ENCODE results near the gene PLEKHA4. TPM values are rescaled to one million over a fixed set of nuclear protein-coding genes. Genes with fewer than 3 reads are reported as not detected.

PLEKHA4 gene
- total and polyA plus RNA-seq, 9 of the 15 experiments (the other 6 are each of a cell fraction or from before 2014, with no cell fraction given), result 0.07 to 30.8 (median 11.4) TPM

- no peak for TF ChIP-seq ZNF318 (IDR thresholded peaks at IDR 0.05; ENCODE audit: borderline replicate concordance in 1 of 2, low read depth in 1 of 2)
- no peak for TF ChIP-seq EHMT2 (IDR thresholded peaks at IDR 0.05)
- TF ChIP-seq PTRF (tag; IDR thresholded peaks at IDR 0.05), result no peak
- peak; percentile 56 for TF ChIP-seq RBFOX2 (IDR thresholded peaks at IDR 0.05; ENCODE audit: low read depth, low read length)
- TF ChIP-seq SAFB (IDR thresholded peaks at IDR 0.05; ENCODE audit: borderline replicate concordance, low read depth, low read length), result peak; percentile 82; the same call in 1 of the 2 replicates
- TF ChIP-seq NR3C1 (CRISPR knock-in tag; IDR thresholded peaks at IDR 0.05), result no peak
- peak; percentile 45; the same call in 1 of the 2 replicates for TF ChIP-seq HDAC2 (IDR thresholded peaks at IDR 0.05)
- TF ChIP-seq KAT8 (IDR thresholded peaks at IDR 0.05; ENCODE audit: low read depth), result no peak
- peak; percentile 66 for TF ChIP-seq ATF4 (CRISPR knock-in tag; IDR thresholded peaks at IDR 0.05)
- TF ChIP-seq ZSCAN32 (CRISPR knock-in tag; IDR thresholded peaks at IDR 0.05), result no peak
- TF ChIP-seq PML (IDR thresholded peaks at IDR 0.05; ENCODE audit: low read length), result no peak
- no peak for TF ChIP-seq ZNF347 (CRISPR knock-in tag; IDR thresholded peaks at IDR 0.05; ENCODE audit: low read depth)
- TF ChIP-seq TFAP4 (CRISPR knock-in tag; IDR thresholded peaks at IDR 0.05; ENCODE audit: borderline replicate concordance), result peak; percentile 86
These were observed 73.2 kb downstream of the PLEKHA4 start (continued) for GRCh38 chr19:48795055-48795684.
